OCI-LY1 (cell line): ENCODE results near the gene ELN.
"Not testable (repeated sequence)": the region's sequence is repeated elsewhere in the genome, so short reads cannot be mapped to it uniquely, and the experiment has no call there.

Experiments
- H2AFZ ChIP-seq: fragments of 200-600 bp; sonication (generic), shearing (Covaris generic); 2 replicates; pipeline ENCODE4 v1.6.0; 2014; ENCODE audit warnings: antibody characterized with exemption, mild to moderate bottlenecking, low read length
- H3F3A ChIP-seq: fragments of 200-600 bp; sonication (generic), shearing (Covaris generic); 2 replicates; pipeline ENCODE4 v1.6.0; 2014; ENCODE audit warnings: mild to moderate bottlenecking, antibody characterized with exemption, low read length, moderate library complexity; ENCODE audit not compliant: insufficient read depth
- H3K27ac ChIP-seq: fragments of 200-600 bp; sonication (generic); 2 replicates; pipeline ENCODE4 v1.5.1; 2014; ENCODE audit warnings: low read length, mixed run types, mild to moderate bottlenecking, low read depth; ENCODE audit not compliant: poor library complexity, severe bottlenecking
- H3K27me3 ChIP-seq: fragments of 200-600 bp; sonication (generic); 2 replicates; pipeline ENCODE4 v1.6.0; 2014; ENCODE audit warnings: antibody characterized with exemption, mild to moderate bottlenecking, low read length, moderate library complexity; ENCODE audit not compliant: insufficient read depth
- H3K36me3 ChIP-seq: fragments of 200-600 bp; sonication (generic); 2 replicates; pipeline ENCODE4 v1.6.1; 2014; ENCODE audit warnings: mild to moderate bottlenecking, antibody characterized with exemption, low read length, moderate library complexity, mixed read lengths; ENCODE audit not compliant: insufficient read depth
- H3K4me1 ChIP-seq: fragments of 200-600 bp; sonication (generic); 2 replicates; pipeline ENCODE4 v1.5.1; 2014; ENCODE audit warnings: mild to moderate bottlenecking, low read length, moderate library complexity; ENCODE audit not compliant: insufficient read depth, severe bottlenecking
- H3K4me2 ChIP-seq: fragments of 200-600 bp; sonication (generic), shearing (Covaris generic); 2 replicates; pipeline ENCODE4 v1.6.1; 2014; ENCODE audit warnings: low read length
- H3K4me3 ChIP-seq: fragments of 200-600 bp; sonication (generic); 2 replicates; pipeline ENCODE4 v1.5.1; 2014; ENCODE audit warnings: low read length, low read depth, mild to moderate bottlenecking, mixed read lengths; ENCODE audit not compliant: poor library complexity, severe bottlenecking
- H3K79me2 ChIP-seq: fragments of 200-600 bp; shearing (Covaris generic); 2 replicates; pipeline ENCODE4 v1.6.1; 2016; ENCODE audit warnings: mixed run types, low read length, mixed read lengths; ENCODE audit not compliant: insufficient read depth
- H3K9ac ChIP-seq: fragments of 200-600 bp; sonication (generic), shearing (Covaris generic); 2 replicates; pipeline ENCODE4 v1.6.1; 2014; ENCODE audit warnings: mild to moderate bottlenecking, low read length, mixed read lengths
- H3K9me2 ChIP-seq: fragments of 200-600 bp; sonication (generic), shearing (Covaris generic); 2 replicates; pipeline ENCODE4 v1.6.1; 2014; ENCODE audit warnings: low read depth, mild to moderate bottlenecking, low read length, mixed read lengths
- H3K9me3 ChIP-seq: fragments of 200-600 bp; shearing (Covaris generic); 2 replicates; pipeline ENCODE4 v1.6.1; 2014; ENCODE audit warnings: low read length, mixed read lengths
- H4K20me1 ChIP-seq: fragments of 200-600 bp; sonication (generic), shearing (Covaris generic); 2 replicates; pipeline ENCODE4 v1.6.0; 2016; ENCODE audit warnings: mild to moderate bottlenecking, low read length; ENCODE audit not compliant: insufficient read depth
- EZH2 ChIP-seq: fragments of 200-600 bp; sonication (generic), shearing (Covaris generic); IDR thresholded peaks from 2 replicates; pipeline ENCODE4 v1.8.0; 2017; ENCODE audit warnings: borderline replicate concordance, mixed run types, mild to moderate bottlenecking, antibody characterized with exemption, low read length, moderate library complexity, mixed read lengths
- TF ChIP-seq, protein P1 (sequence below): fragments of 200-600 bp; sonication (generic), shearing (Covaris generic); IDR thresholded peaks from 2 replicates; pipeline ENCODE4 v1.5.1; 2017; ENCODE audit warnings: mild to moderate bottlenecking, antibody characterized with exemption, low read length, moderate library complexity, mixed read lengths

The ELN gene

DNA sequence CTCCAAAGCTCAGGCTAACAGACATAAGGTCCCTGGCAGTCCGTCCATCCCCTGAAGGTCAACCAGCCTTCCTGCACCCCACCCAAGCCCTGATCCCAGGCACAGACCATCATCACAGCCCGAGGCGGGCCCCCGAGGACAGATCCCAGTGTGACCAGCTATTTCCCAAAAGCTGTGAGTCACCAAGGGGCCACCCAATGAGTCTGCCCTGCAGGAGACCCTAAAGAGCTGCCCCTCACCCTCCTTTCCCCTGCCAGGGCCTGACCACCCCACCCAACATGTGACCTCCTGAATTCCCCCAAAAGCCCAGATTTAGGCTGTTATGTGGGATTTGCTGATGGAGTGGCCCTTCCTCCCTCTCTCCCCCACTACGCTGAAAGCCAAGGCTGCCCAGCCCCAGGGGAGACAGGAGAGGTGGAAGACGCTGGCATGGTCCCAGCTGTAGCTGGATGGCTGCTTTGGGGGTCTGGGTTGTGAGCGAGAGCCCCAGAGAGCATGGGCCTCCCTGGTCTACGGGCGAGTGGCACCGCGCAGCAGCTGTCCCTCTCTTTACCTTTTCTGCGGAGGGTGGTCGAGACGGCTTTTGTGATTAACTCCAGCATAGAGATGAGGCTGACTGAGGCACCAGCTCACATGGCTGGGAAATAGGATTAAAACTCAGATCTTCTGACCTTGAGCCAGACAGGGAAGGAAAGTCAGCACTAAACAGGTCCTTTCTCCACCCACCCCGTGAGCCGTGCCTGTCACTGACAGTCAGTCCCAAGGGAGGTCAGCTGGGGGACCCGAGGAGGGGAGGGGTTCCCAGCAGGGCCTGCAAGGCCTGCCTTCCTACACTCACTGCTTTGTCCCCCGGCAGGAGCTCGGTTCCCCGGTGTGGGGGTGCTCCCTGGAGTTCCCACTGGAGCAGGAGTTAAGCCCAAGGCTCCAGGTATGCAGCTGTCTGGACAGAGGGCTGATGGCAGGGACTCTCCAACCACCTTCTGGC, 16.7 kb downstream of the ELN start:
- H3K9ac ChIP-seq = no peak overlapping the region
- no peaks in the 10 kb centered on the region for H3K36me3 ChIP-seq
- peaks cover 14% of the 10 kb centered on the region; the same call in 1 of the 2 replicates for H3K27me3 ChIP-seq
- no peak overlapping the region for H3K4me2 ChIP-seq
- TF ChIP-seq, protein P1, sequence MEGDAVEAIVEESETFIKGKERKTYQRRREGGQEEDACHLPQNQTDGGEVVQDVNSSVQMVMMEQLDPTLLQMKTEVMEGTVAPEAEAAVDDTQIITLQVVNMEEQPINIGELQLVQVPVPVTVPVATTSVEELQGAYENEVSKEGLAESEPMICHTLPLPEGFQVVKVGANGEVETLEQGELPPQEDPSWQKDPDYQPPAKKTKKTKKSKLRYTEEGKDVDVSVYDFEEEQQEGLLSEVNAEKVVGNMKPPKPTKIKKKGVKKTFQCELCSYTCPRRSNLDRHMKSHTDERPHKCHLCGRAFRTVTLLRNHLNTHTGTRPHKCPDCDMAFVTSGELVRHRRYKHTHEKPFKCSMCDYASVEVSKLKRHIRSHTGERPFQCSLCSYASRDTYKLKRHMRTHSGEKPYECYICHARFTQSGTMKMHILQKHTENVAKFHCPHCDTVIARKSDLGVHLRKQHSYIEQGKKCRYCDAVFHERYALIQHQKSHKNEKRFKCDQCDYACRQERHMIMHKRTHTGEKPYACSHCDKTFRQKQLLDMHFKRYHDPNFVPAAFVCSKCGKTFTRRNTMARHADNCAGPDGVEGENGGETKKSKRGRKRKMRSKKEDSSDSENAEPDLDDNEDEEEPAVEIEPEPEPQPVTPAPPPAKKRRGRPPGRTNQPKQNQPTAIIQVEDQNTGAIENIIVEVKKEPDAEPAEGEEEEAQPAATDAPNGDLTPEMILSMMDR = no peak
- no peak for TF ChIP-seq EZH2
- H3K27ac ChIP-seq = no peak overlapping the region
- no peaks in the 10 kb centered on the region for H3K4me1 ChIP-seq
- no peaks in the 10 kb centered on the region for H3K79me2 ChIP-seq
- H3K4me3 ChIP-seq = no peak overlapping the region
- no peaks in the 10 kb centered on the region for H3K9me2 ChIP-seq
- no peak overlapping the region for H2AFZ ChIP-seq
- no peaks in the 10 kb centered on the region for H4K20me1 ChIP-seq
- no peaks in the 10 kb centered on the region for H3K9me3 ChIP-seq
- H3F3A ChIP-seq = no peaks in the 10 kb centered on the region

DNA sequence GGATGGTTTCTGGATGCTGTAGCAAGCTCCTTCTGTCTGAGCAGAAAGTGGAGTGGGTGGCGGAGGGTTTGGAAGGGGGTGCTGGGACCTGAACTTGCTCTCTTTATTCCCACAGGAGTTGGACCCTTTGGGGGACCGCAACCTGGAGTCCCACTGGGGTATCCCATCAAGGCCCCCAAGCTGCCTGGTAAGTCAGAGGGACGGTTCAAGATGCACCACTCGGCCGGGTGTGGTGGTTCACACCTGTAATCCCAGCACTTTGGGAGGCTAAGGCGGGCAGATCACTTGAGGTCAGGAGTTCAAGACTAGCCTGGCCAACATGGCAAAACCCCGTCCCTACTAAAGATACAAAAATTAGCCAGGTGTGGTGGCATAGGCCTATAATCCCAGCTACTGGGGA, 18.6 kb downstream of the ELN start:
- H3K9ac ChIP-seq, H3K27me3 ChIP-seq, H3K79me2 ChIP-seq, H3K9me2 ChIP-seq, H3K36me3 ChIP-seq, H3K9me3 ChIP-seq, H3K4me3 ChIP-seq, H3F3A ChIP-seq, H4K20me1 ChIP-seq, H3K4me2 ChIP-seq, H2AFZ ChIP-seq, H3K27ac ChIP-seq, H3K4me1 ChIP-seq: not testable (repeated sequence)

DNA sequence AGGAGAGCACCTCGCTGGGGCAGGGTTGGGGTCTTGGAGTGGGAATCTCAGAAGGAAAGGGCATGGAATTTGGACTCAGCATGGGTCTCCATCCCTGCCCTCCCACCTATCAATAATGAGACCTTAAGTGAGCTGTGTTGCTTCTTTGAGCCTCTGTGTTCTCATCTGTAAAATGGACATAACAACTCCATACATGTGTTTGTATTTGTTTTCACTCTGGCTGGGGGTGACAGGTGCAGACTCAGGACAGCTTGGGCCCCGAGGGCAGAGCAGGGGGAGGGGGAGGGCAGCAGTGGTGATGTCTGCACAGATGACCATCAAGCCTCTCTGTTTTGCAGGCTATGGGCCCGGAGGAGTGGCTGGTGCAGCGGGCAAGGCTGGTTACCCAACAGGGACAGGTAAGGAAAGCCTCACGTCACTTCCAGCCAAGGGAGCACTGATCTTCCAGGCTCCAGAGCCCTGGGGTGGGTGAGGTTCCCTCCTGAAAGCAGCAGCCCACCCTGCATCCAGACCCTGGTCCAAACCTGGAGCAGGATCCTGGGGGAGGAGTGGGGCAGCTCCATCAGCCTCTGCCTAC, 19.9 kb downstream of the ELN start:
- Histone ChIP-seq H3F3A (no peaks in the 10 kb centered on the region), H3K4me1 (no peaks in the 10 kb centered on the region), H3K36me3 (no peaks in the 10 kb centered on the region), H3K9me2 (no peaks in the 10 kb centered on the region), H3K9ac (no peak overlapping the region), H3K27me3 (no peaks in the 10 kb centered on the region), H3K4me3 (no peak overlapping the region), H3K4me2 (no peak overlapping the region), H3K9me3 (no peaks in the 10 kb centered on the region), H3K27ac (no peak overlapping the region), H4K20me1 (no peaks in the 10 kb centered on the region), H3K79me2 (no peaks in the 10 kb centered on the region), H2AFZ (no peak overlapping the region)
- TF ChIP-seq, protein P1 = no peak
- no peak for TF ChIP-seq EZH2
